Measurements from ENCODE around the gene LRRC4C. TPM values are rescaled to one million over a fixed set of nuclear protein-coding genes. Genes with fewer than 3 reads are reported as not detected.

Gene LRRC4C
- total RNA-seq, 1 donor from 2014 or later, result 16.9 TPM

DNA sequence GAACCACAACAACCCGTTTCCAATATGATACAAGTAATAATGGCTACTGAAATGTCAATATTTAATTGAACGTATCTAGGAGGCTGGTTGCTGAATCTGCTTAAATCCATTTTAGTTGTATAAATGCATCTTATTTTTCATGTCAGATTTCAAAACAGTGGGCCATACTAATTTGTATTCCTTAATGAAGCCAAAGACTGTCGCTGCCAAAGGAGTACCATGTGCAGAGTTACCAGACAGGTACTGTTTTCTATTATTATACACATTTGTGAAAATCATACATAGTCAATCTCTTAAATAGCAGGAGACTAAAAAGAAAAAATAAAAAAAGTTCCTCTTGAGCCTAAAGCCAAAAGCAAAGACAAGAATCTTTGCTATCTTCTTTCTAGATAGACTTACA lies 632.3 kb downstream of the LRRC4C start:
- Mint-ChIP-seq H3K27ac (no peak overlapping the region), H3K4me1 (peaks cover 5% of the 10 kb centered on the region), H3K4me3 (no peak overlapping the region), H3K9me3 (peaks cover 4% of the 10 kb centered on the region), H3K36me3 (no peaks in the 10 kb centered on the region), H3K27me3 (ENCODE audit: low read depth) (no peaks in the 10 kb centered on the region)
- no peak for DNase-seq (ENCODE audit: low spot score in 2 of 2, unreplicated experiment in 2 of 2)
- TF ChIP-seq, protein P1, sequence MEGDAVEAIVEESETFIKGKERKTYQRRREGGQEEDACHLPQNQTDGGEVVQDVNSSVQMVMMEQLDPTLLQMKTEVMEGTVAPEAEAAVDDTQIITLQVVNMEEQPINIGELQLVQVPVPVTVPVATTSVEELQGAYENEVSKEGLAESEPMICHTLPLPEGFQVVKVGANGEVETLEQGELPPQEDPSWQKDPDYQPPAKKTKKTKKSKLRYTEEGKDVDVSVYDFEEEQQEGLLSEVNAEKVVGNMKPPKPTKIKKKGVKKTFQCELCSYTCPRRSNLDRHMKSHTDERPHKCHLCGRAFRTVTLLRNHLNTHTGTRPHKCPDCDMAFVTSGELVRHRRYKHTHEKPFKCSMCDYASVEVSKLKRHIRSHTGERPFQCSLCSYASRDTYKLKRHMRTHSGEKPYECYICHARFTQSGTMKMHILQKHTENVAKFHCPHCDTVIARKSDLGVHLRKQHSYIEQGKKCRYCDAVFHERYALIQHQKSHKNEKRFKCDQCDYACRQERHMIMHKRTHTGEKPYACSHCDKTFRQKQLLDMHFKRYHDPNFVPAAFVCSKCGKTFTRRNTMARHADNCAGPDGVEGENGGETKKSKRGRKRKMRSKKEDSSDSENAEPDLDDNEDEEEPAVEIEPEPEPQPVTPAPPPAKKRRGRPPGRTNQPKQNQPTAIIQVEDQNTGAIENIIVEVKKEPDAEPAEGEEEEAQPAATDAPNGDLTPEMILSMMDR (IDR thresholded peaks at IDR 0.05; ENCODE audit: unreplicated experiment), result no peak

DNA sequence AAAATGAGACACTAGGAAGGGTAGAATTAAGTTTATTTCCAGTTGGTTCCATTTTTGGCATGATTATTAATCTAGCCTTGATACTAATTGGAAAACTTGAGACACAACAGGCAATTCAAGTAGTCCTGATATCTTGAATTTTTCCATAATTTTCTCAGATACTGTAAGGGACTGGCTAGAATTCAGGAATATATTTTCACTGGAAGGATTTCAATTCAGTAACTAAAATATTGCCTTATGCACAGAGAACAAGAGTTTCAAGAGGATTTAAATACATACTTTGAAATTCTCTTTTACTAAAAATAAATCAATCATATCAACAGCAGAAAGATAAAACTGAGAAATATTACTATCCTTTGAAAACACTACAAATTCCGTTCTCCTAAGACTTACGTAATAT lies 632.9 kb downstream of the LRRC4C start:
- Mint-ChIP-seq H3K27me3 (ENCODE audit: low read depth) (no peaks in the 10 kb centered on the region), H3K27ac (no peak overlapping the region), H3K4me1 (peaks cover 5% of the 10 kb centered on the region)

DNA sequence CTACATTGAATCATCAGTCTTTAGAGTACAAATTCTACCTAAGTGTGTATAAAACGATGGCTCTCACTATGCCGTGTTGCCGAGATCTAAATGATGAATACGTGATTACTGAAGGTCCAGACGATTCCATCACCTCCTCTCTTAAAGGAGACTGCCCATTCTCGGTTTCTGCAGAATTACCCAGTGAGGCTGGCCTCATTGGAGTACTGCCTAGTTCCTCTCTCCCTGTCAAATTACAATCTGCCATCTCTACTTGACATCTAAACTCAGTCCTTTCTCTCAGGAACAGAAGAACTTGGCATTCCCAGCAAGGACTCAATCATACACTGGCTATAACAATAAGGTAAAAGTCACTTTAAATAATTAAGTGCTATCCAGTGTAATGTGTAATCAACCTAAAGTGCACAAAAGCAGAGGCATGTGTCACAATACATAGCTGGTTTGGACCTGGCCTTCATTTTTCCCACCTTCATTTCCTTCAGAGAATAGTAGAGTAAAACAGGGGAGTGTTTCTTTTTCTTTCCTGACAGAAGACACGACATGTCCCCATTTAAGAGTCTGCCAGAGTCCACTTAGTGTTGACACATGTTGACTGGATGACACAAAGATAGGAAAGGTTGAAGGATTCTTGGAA lies 634.1 kb downstream of the LRRC4C start:
- TF ChIP-seq, protein P1 (IDR thresholded peaks at IDR 0.05; ENCODE audit: unreplicated experiment), result no peak
- no peaks in the 10 kb centered on the region for H3K36me3 Mint-ChIP-seq
- H3K4me3 Mint-ChIP-seq, result no peak overlapping the region
- DNase-seq (ENCODE audit: low spot score in 2 of 2, unreplicated experiment in 2 of 2), result no peak
- peaks cover 5% of the 10 kb centered on the region for H3K4me1 Mint-ChIP-seq
- no peaks in the 10 kb centered on the region for H3K27me3 Mint-ChIP-seq (ENCODE audit: low read depth)
- peaks cover 3% of the 10 kb centered on the region for H3K9me3 Mint-ChIP-seq
- H3K27ac Mint-ChIP-seq, result no peak overlapping the region

More for the DNA sequence above, 632.9 kb downstream of the LRRC4C start:
- Mint-ChIP-seq H3K4me3 (no peak overlapping the region), H3K36me3 (no peaks in the 10 kb centered on the region), H3K9me3 (peaks cover 6% of the 10 kb centered on the region)
- DNase-seq (ENCODE audit: low spot score in 2 of 2, unreplicated experiment in 2 of 2), result no peak
- TF ChIP-seq, protein P1 (IDR thresholded peaks at IDR 0.05; ENCODE audit: unreplicated experiment), result no peak

DNA sequence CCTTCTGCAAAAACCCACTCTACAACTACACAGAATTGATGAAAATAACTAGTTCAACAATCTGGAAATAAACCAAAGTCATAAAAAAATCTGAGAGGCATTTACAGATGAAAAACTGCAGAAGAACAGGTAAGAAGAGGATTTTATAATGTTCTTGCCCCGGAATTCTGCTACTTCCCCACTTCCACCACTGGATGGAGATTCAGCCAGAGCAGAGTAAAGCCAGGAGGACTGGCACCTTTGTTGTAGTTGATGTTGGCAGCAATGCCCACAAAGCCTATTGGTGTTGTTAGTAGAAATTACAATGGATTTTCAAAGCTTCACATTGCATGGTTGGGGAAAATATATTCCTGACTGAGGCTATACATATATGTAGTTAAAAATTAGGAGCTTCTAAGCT lies 640.2 kb downstream of the LRRC4C start:
- Mint-ChIP-seq H3K27me3 (ENCODE audit: low read depth) (no peaks in the 10 kb centered on the region), H3K9me3 (peaks cover 3% of the 10 kb centered on the region), H3K36me3 (no peaks in the 10 kb centered on the region), H3K27ac (no peak overlapping the region), H3K4me3 (no peak overlapping the region), H3K4me1 (no peaks in the 10 kb centered on the region)
- TF ChIP-seq, protein P1 (IDR thresholded peaks at IDR 0.05; ENCODE audit: unreplicated experiment), result no peak
- no peak for DNase-seq (ENCODE audit: low spot score in 2 of 2, unreplicated experiment in 2 of 2)

GRCh38 chr11:40816976-40817375 lies 642.5 kb downstream of the LRRC4C start:
- H3K9me3 Mint-ChIP-seq, result peaks cover 8% of the 10 kb centered on the region

More at GRCh38 chr11:40816976-40817375, 642.5 kb downstream of the LRRC4C start:
- DNase-seq (ENCODE audit: low spot score in 2 of 2, unreplicated experiment in 2 of 2), result no peak
- H3K27ac Mint-ChIP-seq, result no peak overlapping the region
- H3K4me1 Mint-ChIP-seq, result no peaks in the 10 kb centered on the region
- no peak overlapping the region for H3K4me3 Mint-ChIP-seq
- no peaks in the 10 kb centered on the region for H3K36me3 Mint-ChIP-seq
- TF ChIP-seq, protein P1 (IDR thresholded peaks at IDR 0.05; ENCODE audit: unreplicated experiment), result no peak
- H3K27me3 Mint-ChIP-seq (ENCODE audit: low read depth), result no peaks in the 10 kb centered on the region

Data from mesothelial cell of epicardium (in vitro differentiated cells).